ENCODE results near the gene ACBD3.

ACBD3 gene

DNA sequence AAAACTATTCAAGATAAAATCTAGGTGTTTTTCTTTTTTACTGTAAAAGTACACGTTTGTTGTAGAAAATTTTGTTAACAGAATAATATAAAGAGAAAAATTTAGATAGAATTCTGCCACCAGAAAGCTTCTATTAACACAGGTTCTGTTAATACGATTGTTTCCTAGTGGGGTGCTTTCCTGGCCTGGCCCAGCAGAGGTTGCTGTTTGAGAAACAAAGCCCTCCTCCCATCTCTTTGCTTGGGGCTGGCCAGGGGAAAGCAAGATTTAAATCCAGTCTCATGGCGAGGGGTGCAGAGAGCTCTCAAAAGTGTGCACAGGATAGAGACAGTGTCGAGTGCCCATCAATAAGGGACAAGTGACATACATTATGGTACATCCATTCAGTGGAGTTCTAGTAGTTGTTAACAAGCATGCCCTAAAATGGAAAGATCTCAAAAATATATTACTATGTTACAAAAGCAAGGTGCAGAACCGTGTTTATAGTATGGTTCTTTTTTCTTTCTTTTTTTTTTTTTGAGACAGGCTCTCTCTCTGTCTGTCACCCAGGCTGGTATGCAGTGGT, 14.6 kb upstream of the ACBD3 start:
- no peak for DNase-seq (ENCODE audit: low read depth in 2 of 2)

DNA sequence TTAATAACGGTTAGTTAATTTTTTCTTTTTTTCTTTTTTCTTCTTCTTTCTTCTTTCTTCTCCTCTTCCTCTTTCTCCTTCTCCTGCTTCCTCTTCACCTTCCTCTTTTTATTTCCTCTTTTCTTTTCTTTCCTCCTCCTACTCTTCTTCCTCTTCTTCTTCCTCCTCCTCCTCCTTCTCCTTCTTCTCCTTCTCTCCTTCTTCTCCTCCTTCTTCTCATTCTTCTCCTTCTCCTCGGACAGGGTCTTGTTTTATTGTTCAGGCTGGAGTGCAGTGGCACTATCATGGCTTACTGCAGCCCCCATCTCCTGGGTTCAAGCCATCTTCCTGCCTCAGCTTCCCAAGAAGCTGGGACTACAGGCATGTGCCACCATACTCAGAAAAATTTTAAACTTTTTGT, 13.4 kb upstream of the ACBD3 start:
- no peak for DNase-seq (ENCODE audit: low read depth in 2 of 2)

DNA sequence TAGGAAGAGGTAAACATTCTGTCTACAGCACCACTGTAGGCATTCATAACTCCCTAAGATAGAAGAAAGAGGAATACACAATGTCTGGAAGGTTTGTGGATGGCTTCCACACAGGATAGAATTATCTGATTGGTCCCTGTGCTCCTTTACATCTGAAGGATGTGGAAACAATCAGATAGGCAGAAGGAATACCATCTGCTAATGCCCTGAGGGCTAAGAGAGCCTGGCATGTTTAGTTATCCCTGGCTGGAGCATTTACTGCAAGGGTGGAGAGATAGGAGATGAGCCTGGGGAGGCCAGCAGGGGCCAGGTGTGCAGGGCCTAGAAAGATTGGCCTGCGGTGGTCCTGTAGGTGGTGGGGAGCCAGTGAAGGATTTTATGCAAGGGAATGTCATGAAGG, 8.6 kb upstream of the ACBD3 start:
- DNase-seq (ENCODE audit: low read depth in 2 of 2) = no peak

DNA sequence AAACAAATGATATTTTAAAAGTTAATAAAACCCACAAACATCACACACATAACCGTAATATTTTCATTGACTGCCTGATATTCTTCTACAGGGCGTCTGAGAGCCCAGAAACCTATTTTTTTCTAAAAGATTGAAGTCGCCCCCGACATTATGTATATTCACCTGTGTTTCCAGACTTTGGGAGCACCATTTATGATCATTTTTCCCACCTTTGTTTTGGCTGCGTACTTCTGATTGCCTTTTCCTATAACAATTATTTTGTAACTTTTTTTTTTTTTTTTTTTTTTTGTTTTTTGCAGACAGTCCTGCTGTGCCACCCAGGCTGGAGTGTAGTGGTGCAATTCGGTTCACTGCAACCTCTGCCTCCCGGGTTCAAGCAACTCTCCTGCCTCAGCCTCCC, 839 bp upstream of the ACBD3 start:
- DNase-seq (ENCODE audit: low read depth in 2 of 2) = no peak

DNA sequence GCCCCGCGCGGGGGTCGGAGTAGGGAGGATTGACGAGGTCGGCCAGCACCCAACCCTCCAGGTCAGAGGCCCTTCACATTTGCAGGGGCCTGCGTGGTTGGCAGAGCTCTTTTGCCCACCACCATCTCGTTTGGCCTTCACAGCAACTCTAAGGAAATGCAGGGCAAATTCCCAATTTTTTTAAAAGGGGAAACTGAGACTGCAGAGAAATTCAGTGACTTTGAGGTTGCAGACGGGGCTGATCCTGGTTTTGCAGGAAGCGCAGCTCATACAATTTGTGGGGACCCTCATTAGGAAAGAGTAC, 430 bp upstream of the ACBD3 start:
- DNase-seq (ENCODE audit: low read depth in 2 of 2) = no peak

DNA sequence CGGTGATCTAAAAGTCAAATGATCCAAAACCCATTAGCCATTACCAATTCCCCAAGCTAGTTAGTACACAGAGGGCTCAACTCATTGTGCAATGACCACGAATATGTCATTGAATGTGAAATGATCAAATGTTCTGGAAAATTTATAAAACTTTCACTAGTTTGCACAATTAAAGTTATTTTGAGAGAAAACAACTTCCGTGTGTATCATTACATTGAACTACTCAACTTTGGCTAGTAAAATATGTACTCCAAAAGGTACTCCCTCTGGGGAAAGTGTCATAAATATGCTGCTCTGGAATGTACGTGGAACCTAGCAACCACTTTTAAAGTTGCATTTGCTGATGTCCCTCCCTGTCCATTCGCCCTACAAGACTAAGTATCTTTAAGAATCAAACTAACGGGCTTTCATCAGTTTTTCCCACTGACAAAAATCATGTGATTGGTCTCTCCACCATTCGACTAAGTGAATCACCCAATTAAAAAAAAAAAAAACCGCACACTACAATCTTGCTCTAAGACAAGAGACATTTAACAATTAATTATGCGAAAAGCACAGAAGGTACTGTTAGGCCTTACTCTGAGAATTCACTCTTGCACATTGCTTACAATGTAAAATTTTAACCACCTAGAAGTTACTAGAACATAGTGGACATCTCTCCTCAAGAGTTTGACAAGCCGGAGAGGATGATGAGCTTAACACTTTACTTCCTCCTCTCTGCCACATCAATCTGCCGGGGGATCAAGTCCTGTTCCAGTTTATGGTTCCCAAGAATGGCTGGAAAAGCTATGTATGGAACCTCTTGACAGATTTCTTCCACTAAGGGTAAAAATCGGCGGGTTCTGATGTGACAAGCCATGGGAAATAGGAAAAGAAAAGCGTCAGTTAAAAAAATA, 1.2 kb downstream of the ACBD3 start:
- DNase-seq (ENCODE audit: low read depth in 2 of 2) = no peak

DNA sequence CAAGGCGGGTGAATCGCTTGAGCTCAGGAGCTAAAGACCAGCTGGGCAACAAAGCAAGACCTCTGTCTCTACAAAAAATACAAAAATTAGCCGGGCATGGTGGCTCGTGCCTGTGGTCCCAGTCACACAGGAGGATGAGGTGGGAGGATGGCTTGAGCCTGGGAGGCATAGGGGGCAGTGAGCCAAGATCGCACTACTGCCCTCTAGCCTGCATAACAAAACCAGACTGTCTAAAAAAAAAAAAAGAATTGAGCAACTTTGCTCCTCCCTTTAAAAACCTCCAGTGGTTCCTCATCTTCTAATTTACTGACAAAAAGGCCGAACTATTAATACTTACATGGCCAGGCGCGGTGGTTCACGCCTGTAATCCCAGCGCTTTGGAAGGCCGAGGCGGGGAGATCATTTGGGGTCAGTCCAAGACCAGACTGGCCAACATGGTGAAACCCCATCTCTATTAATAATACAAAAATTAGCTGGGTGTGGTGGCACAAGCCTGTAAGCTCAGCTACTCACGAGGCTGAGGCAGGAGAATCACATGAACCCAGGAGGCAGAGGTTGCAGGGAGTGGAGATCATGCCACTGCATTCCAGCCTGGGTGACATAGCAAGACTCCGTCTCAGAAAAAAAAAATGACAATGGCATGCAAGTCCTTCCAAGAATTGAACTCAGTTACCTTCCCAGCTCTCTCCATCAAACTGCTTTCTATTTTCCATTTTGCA, 4.4 kb downstream of the ACBD3 start:
- DNase-seq (ENCODE audit: low read depth in 2 of 2) = no peak

DNA sequence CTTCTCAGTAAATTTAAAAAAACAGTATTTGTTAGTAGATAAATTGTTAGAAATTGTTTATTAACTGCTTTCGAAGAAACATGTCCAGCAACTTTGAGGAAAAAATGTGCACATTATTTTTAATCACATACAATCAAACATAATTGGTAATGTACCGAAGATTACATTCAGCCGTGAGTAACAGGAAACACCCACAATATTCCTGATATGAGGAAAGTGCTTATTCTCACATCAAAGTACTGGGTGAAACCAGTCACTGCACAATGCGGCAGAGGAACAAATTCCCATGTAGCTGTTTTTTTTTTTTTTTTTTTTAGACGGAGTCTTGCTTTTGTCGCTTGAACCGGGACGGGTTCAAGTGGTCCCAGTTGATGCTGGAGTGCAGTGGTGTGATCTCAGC, 9.7 kb downstream of the ACBD3 start:
- DNase-seq (ENCODE audit: low read depth in 2 of 2) = no peak

DNA sequence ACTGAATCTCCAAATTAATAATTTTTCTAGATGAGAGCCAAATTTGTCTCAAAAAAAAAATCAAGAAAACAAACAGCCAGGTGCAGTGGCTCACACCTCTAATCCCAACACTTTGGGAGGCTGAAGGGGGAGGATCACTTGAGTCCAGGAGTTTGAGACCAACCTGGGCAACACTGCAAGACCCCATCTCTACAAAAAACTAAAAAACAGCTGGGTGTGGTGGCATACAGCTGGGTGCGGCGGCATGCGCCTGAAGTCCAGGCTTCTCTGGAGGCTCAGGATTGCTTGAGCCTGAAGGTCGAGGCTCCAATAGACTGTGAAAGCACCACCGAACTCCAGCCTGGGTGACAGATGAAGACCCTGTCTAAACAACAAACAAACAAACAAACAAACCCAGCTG, 14.0 kb downstream of the ACBD3 start:
- no peak for DNase-seq (ENCODE audit: low read depth in 2 of 2)

DNA sequence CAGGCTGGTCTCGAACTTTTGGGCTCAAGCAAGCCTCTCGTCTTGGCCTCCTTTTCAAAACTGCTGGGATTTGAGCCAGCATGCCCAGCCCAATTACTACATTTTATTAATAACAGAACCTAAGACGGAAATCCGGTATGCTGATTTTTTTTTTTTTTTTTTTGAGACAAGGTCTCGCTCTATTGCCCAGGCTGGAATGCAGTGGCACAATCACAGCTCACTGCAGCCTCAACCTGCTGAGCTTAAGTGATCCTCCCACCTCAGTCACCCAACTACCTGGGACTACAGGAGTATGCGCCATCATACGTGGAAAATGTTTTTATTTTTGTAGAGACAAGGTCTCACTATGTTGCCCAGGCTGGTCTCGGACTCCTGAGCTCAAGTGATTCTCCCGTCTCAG, 20.2 kb downstream of the ACBD3 start:
- no peak for DNase-seq (ENCODE audit: low read depth in 2 of 2)

DNA sequence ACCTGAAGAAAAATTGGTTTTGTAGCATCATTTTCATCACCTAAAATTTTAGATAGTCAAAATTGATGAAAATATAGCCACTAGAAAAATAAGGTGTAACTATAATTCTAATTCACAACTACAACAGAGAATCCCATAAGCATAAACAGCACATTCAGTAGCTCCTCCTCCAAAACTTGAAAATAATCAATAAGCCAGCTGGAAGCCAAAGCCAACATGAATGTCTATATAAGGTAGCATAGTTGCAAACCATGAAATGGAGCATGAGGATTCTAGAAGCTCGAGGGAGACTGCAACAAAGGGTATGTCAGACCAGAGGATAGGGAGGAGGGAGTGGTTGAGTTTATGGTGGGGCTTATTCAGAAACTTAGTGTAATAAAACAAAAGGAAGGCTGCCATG, 22.4 kb downstream of the ACBD3 start:
- DNase-seq (ENCODE audit: low read depth in 2 of 2) = no peak

DNA sequence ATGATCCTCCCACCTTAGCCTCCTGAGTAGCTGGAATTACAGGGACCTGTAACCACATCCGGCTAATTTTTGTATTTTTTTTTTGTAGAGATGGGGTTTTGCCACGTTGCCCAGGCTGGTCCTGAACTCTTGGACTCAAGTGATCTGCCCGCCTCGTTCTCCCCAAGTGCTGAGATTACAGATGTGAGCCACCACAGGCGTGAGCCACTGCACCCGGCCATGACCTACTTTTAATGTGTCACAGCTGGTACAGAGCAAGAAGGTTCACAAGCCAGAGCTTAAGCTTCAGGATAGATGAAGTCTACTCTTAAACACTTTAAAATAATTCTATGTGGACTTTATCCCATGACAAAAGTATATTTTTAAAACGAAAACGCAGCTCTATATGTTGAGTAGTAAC, 23.6 kb downstream of the ACBD3 start:
- DNase-seq (ENCODE audit: low read depth in 2 of 2) = no peak

DNA sequence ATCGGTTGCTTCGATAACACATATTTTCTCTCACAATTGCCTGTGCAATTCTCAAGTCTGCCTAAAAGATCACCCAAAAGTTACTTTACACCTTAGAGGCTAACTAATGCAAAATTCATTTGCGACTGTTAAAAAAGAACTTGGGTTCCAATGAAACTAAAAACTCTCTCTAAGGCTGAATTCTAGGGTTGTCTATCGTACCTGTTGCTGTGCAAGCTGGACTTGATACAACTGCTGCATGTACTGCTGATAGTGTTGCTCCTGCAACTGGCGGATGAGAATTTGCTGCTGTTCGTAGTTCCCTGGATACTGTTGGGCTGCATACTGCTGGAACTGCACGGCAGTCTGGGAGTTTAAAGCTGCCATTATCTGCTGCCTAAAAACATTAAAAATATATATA, 27.6 kb downstream of the ACBD3 start:
- no peak for DNase-seq (ENCODE audit: low read depth in 2 of 2)

DNA sequence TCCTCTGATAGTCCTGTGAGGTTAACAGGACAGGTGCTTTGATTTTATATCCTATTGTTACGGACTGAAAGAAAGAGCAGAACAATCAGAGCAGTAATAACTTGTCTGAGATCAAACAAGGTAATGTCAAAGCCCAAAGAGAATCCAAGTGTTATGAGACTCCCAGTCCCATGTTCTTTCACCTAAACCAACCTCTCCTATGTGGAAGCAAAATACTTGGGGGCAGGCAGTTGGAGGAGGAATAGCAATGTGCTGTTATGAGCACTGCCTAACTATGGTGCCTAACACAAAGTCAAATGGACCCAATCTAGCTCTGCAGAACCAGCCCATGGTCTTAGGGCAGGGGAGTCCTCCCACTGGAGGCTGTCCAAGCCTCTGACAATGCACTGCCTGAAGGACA, 28.1 kb downstream of the ACBD3 start:
- DNase-seq (ENCODE audit: low read depth in 2 of 2) = no peak

DNA sequence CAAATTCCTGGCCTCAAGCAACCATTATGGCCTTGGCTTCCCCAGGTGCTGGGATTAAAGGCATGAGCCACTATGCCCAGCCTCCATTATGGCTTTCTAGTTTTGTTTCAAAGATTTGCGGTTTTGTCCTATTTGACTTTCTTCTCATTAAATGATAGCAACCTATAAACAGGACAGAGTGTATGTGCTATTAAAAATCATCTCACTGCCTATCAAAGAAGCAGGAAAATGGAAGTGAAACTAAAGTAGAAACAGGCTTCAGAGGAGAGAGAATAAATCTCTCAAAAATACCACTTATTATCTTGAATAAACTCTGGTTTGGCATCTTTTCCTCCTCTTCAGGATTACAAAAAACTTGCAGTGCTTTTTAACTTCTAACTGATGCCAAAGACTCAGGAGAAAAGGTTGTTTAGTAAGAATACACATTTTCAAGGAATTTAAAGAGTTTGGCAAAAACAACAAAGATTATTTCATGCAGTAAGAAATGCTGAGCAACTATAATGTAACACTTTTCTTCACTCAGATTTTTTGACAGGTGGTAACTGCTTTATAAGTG, 28.7 kb downstream of the ACBD3 start:
- no peak for DNase-seq (ENCODE audit: low read depth in 2 of 2)

DNA sequence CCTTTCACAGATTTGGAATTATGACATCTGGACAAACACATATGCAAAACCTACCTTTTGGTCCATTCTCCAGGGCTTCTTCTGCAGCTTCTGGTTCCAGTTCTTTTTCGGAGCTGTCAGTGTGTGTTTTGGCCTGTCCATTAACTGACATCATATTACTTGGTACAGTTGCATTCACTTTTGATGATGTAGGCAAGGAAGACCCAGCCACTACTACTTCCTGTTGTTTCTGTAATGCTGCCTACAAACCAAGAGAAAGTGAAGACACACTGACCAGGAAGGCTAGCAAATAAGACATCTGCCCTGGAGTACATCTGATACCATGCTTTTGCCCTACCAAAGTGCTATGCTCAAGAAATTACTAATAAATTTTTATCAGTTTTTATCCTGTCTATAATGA, 31.9 kb downstream of the ACBD3 start:
- no peak for DNase-seq (ENCODE audit: low read depth in 2 of 2)

DNA sequence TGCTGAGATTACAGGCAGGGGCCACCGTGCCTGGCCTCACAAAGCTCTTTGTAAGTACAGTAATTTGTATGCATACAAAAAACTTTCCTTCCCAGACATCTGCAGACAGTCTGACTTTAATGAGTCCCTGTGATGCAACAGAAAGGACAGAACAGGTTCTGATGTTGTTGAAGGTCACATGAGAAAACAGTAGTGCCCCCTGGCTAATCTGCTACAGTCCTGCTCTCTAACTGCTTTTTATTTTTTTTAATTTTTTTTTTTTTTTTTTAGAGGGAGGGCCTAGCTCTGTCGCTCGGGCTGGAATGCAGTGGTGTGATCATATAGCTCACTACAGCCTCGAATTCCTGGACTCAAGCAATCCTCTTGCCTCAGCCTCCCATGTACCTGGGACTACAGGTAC, 36.7 kb downstream of the ACBD3 start:
- DNase-seq (ENCODE audit: low read depth in 2 of 2) = no peak

DNA sequence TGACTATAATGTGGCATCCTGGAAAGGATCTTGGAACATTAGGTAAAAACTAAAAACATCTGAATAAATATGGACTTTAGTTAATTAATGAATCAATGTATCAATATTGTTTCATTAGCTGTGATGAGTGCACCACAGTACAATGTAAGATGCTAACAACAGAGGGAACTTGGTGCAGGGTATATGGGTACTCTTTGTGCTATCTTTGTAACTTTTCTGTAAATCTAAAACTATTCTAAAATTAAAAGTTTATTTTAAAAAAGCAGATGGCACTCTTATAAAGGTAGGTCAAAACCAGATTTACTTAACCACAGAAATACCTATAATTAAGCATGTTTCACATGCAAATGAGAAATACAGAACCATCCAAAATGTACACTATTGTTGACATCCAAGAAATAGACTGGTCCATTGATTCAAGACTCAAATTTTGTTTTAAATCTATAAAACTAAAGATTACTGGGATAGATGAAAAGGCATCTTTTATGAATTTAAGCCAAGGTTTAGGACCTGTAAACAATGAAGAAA, 38.4 kb downstream of the ACBD3 start:
- no peak for DNase-seq (ENCODE audit: low read depth in 2 of 2)

DNA sequence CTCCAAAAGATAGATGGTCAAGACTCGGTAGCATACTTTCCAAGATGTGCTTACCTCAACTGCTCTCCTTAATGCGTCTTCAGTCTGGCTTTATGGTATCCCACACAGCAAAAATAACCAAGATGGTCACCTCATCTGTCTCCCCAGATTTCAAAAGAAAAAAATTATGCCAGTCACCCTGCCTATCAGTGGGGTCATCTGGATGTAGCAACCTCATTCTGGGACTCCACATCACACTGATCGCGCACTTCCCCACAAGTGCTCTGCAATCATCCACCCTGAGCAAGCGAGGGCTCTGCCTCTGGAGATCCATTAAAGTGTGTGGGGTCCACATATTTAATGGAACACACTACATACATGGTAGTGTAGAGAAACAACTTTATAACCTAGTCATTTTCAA, 42.5 kb downstream of the ACBD3 start:
- DNase-seq (ENCODE audit: low read depth in 2 of 2) = no peak

DNA sequence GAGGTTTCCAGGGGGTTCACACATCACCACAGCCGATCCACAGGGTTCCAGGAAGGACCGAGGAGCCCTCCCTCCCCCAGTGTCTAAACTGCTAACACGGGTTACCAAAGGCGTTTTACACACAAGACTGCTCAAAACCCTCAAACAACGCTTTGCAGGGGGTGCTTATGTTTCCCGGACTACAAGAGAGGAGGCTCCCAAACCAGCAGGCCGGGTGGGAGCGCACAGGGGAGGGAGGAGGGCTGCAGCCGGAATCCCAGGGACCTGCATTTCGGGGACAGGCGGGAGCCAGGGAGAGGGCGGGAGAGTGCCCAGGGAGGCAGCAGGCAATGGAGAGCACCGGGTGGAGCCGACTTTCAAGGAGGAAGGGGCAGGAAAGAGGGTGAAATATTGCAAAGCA, 50.8 kb downstream of the ACBD3 start:
- no peak for DNase-seq (ENCODE audit: low read depth in 2 of 2)

DNA sequence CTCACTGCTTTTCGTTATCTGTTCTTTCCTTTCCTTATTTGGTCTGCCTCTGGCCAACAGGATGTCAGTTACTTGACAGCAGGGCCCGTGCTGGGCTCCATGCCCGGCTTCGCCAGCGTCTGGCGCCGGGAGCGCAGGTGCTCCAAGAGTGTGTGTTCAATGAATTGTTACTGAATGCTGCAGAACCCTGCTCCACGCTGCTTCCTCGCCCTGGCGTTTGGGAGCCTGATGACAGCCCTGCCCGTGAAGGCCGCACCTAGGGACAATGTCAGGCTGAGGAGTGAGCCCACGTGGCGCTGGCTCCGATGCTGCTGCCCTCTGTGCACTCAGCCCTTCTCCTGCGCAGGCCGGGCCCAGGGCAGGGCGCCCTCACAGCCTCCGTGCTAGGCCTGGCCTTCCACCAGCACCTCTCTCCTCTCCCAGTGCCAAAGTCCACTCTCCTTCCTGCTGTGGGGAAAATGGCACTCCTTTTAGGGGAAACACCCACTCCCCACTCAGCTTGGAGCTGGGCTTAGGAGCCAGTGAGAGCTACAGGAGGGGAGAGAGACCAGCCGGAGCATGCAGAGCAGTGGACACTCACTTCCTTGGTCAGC, 51.4 kb downstream of the ACBD3 start:
- no peak for DNase-seq (ENCODE audit: low read depth in 2 of 2)

Data from stimulated activated CD4-positive, alpha-beta T cell treated with anti-CD3 and anti-CD28 coated beads, Interleukin-12 subunit alpha, Interleukin-12 subunit beta, amount 100 ng/mL, for 24 hours (primary cell).